H9 (cell line): ENCODE measurements around the gene AKNAD1. TPM values are rescaled to one million over a fixed set of nuclear protein-coding genes. Genes with fewer than 3 reads are reported as not detected.

Source experiments
- DNase-seq: peaks from one replicate; pipeline ENCODE4 v3.0.0-alpha.2; 2017
- H2AFZ ChIP-seq: one replicate; pipeline ENCODE4 v1.6.1; 2013; ENCODE audit warnings: mild to moderate bottlenecking, low read length, control low read depth, moderate library complexity
- H2AK5ac ChIP-seq: 2 replicates; pipeline ENCODE4 v1.6.1; 2013; ENCODE audit warnings: low read length, control low read depth, mixed read lengths; ENCODE audit not compliant: insufficient read length
- H2BK120ac ChIP-seq: one replicate; pipeline ENCODE4 v1.6.1; 2013; ENCODE audit warnings: low read depth, mild to moderate bottlenecking, low read length, control low read depth, inconsistent platforms; ENCODE audit not compliant: poor library complexity, severe bottlenecking
- H2BK12ac ChIP-seq: 2 replicates; pipeline ENCODE4 v1.6.1; 2013; ENCODE audit warnings: low read length, control low read depth, mixed read lengths, low read depth; ENCODE audit not compliant: insufficient read length
- H2BK15ac ChIP-seq: 2 replicates; pipeline ENCODE4 v1.6.1; 2013; ENCODE audit warnings: low read depth, low read length, control low read depth
- H2BK20ac ChIP-seq: one replicate; pipeline ENCODE4 v1.6.1; 2013; ENCODE audit warnings: low read depth, mild to moderate bottlenecking, low read length, control low read depth, inconsistent platforms; ENCODE audit not compliant: poor library complexity, severe bottlenecking
- H2BK5ac ChIP-seq: 2 replicates; pipeline ENCODE4 v1.6.1; 2013; ENCODE audit warnings: low read length, control low read depth, mixed read lengths; ENCODE audit not compliant: insufficient read length
- H3K14ac ChIP-seq: 2 replicates; pipeline ENCODE4 v1.6.1; 2013; ENCODE audit warnings: low read length, control low read depth; ENCODE audit not compliant: insufficient read depth
- H3K18ac ChIP-seq: 2 replicates; pipeline ENCODE4 v1.6.1; 2013; ENCODE audit warnings: low read depth, mild to moderate bottlenecking, mixed read lengths, low read length, control low read depth; ENCODE audit not compliant: insufficient read length
- H3K23ac ChIP-seq: 2 replicates; pipeline ENCODE4 v1.6.1; 2013; ENCODE audit warnings: low read length, control low read depth, mixed read lengths, low read depth; ENCODE audit not compliant: insufficient read length
- H3K23me2 ChIP-seq: 2 replicates; pipeline ENCODE4 v1.6.1; 2013; ENCODE audit warnings: low read depth, mild to moderate bottlenecking, mixed read lengths, low read length, control low read depth; ENCODE audit not compliant: insufficient read length, poor library complexity, severe bottlenecking
- H3K27ac ChIP-seq: 2 replicates; pipeline ENCODE4 v1.5.1; 2013; ENCODE audit warnings: low read length, control low read depth, mixed read lengths, low read depth; ENCODE audit not compliant: insufficient read length
- H3K27me3 ChIP-seq: 2 replicates; pipeline ENCODE4 v1.6.1; 2013; ENCODE audit warnings: low read length, control low read depth, inconsistent platforms; ENCODE audit not compliant: insufficient read depth
- H3K4ac ChIP-seq: 2 replicates; pipeline ENCODE4 v1.6.1; 2013; ENCODE audit warnings: low read depth, mild to moderate bottlenecking, control low read depth, inconsistent platforms, low read length, moderate library complexity
- H3K4me1 ChIP-seq: 2 replicates; pipeline ENCODE4 v1.6.1; 2013; ENCODE audit warnings: low read length, control low read depth, inconsistent platforms; ENCODE audit not compliant: insufficient read depth
- H3K4me2 ChIP-seq: 2 replicates; pipeline ENCODE4 v1.6.1; 2013; ENCODE audit warnings: low read length, control low read depth, mixed read lengths; ENCODE audit not compliant: insufficient read length, insufficient read depth
- H3K56ac ChIP-seq: 2 replicates; pipeline ENCODE4 v1.6.1; 2013; ENCODE audit warnings: low read depth, mild to moderate bottlenecking, mixed read lengths, low read length, control low read depth; ENCODE audit not compliant: insufficient read length
- H3K79me1 ChIP-seq: 2 replicates; pipeline ENCODE4 v1.6.1; 2013; ENCODE audit warnings: low read depth, mild to moderate bottlenecking, moderate library complexity, low read length, control low read depth, inconsistent platforms; ENCODE audit not compliant: insufficient read depth, poor library complexity, severe bottlenecking
- H3K79me2 ChIP-seq: 2 replicates; pipeline ENCODE4 v1.6.1; 2013; ENCODE audit warnings: low read length, control low read depth, inconsistent platforms; ENCODE audit not compliant: insufficient read depth
- H3K9ac ChIP-seq: 2 replicates; pipeline ENCODE4 v1.6.1; 2013; ENCODE audit warnings: low read length, control low read depth, mixed read lengths; ENCODE audit not compliant: insufficient read length; ENCODE audit errors: extremely low read depth
- H3K9me3 ChIP-seq: one replicate; pipeline ENCODE4 v1.6.1; 2013; ENCODE audit warnings: low read depth, low read length, inconsistent platforms; ENCODE audit not compliant: control insufficient read depth
- H3T11ph ChIP-seq: one replicate; pipeline ENCODE4 v1.6.1; 2013; ENCODE audit warnings: mild to moderate bottlenecking, low read length, control low read depth, inconsistent platforms
- H4K20me1 ChIP-seq: one replicate; pipeline ENCODE4 v1.6.1; 2013; ENCODE audit not compliant: control insufficient read depth, insufficient read length, insufficient read depth
- H4K5ac ChIP-seq: 2 replicates; pipeline ENCODE4 v1.6.1; 2013; ENCODE audit warnings: low read depth, mild to moderate bottlenecking, mixed read lengths, low read length, control low read depth; ENCODE audit not compliant: insufficient read length
- H4K8ac ChIP-seq: replicated peaks from 2 replicates; pipeline ENCODE4 v1.6.1; 2013; ENCODE audit warnings: low read length, control low read depth, mixed read lengths, low read depth; ENCODE audit not compliant: insufficient read length
- H4K91ac ChIP-seq: 2 replicates; pipeline ENCODE4 v1.6.1; 2013; ENCODE audit warnings: low read depth, mild to moderate bottlenecking, moderate library complexity, mixed read lengths, low read length, control low read depth; ENCODE audit not compliant: insufficient read length
- H3K27ac Mint-ChIP-seq, 3 experiments: 2 replicates in 2 of 3; 3 replicates in 1 of 3; pipeline ENCODE4 v1.8.0; 2020 to 2021; ENCODE audit warnings: mixed read lengths in 3 of 3, mild to moderate bottlenecking in 1 of 3, moderate library complexity in 1 of 3
- H3K27me3 Mint-ChIP-seq: 2 replicates; pipeline ENCODE4 v1.8.0; 2021; ENCODE audit warnings: low read depth, mild to moderate bottlenecking, moderate library complexity, mixed read lengths
- H3K36me3 Mint-ChIP-seq, 3 experiments: 2 replicates in 2 of 3; 3 replicates in 1 of 3; pipeline ENCODE4 v1.8.0; 2020 to 2021; ENCODE audit warnings: low read depth in 3 of 3, mixed read lengths in 3 of 3; ENCODE audit not compliant: insufficient read depth in 1 of 3
- H3K4me1 Mint-ChIP-seq, 2 experiments: 2 replicates each; pipeline ENCODE4 v1.8.0; 2020; ENCODE audit warnings: mixed read lengths in 2 of 2
- H3K4me3 Mint-ChIP-seq, 2 experiments: 2 replicates in 1 of 2; 3 replicates in 1 of 2; pipeline ENCODE4 v1.8.0; 2020 to 2021; ENCODE audit warnings: mild to moderate bottlenecking in 2 of 2, mixed read lengths in 2 of 2, moderate library complexity in 1 of 2
- H3K9me3 Mint-ChIP-seq, 2 experiments: 2 replicates in 1 of 2; 3 replicates in 1 of 2; pipeline ENCODE4 v1.8.0; 2020; ENCODE audit warnings: mild to moderate bottlenecking in 2 of 2, mixed read lengths in 2 of 2, moderate library complexity in 1 of 2
- total RNA-seq: library from RNA; stranded (reverse); gene quantifications from 2 replicates; pipeline ENCODE4 v1.2.1, GENCODE V29; 2021
- TF ChIP-seq, protein P1 (sequence below): fragments of 200-600 bp; sonication (generic); conservative IDR thresholded peaks from 3 replicates; pipeline ENCODE4 v1.8.0; 2021; ENCODE audit warnings: antibody characterized with exemption, mild to moderate bottlenecking

AKNAD1 gene
- total RNA-seq, 1 experiment from 2014 or later, result not detected

DNA sequence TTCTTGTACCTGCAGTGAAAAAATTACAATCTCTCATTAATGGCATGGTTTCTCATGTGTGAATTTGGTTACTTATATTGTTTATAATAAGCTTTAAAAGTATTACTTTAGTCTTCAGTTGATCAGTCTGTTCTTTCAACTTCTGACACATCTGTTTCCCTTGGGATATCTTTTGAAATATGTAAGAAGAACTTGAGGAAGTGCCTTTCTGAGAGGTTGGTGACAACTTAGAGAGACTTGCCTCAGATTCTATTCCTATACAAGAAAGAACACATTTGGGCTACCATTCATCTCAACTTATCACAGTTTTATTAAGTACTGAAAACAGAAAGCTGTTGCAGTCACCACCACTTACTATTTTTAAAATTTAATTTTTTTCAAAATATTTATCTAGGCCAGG is 8.1 kb downstream of the AKNAD1 start:
- Histone ChIP-seq H3K79me1 (no peaks in the 10 kb centered on the region), H3K56ac (no peak overlapping the region), H3K23me2 (no peaks in the 10 kb centered on the region), H3K4me2 (no peak overlapping the region), H4K91ac (no peak overlapping the region), H2BK120ac (no peak overlapping the region), H3K18ac (no peak overlapping the region), H3K79me2 (no peaks in the 10 kb centered on the region), H2AK5ac (no peak overlapping the region), H4K8ac (no peak overlapping the region), H3K23ac (no peak overlapping the region), H4K5ac (no peak overlapping the region), H4K20me1 (no peaks in the 10 kb centered on the region), H3K9me3 (no peaks in the 10 kb centered on the region), H2BK15ac (no peak overlapping the region), H2AFZ (no peak overlapping the region), H3K9ac (no peak overlapping the region), H3K27ac (no peak overlapping the region), H2BK12ac (no peak overlapping the region), H3K4me1 (no peaks in the 10 kb centered on the region), H2BK5ac (no peak overlapping the region), H3K14ac (no peak overlapping the region), H2BK20ac (no peak overlapping the region), H3T11ph (no peak overlapping the region), H3K27me3 (no peaks in the 10 kb centered on the region), H3K4ac (no peak overlapping the region)
- Mint-ChIP-seq H3K36me3 (no peaks in the 10 kb centered on the region; a peak in 1 of 7 replicates), H3K9me3 (no peaks in the 10 kb centered on the region), H3K27ac (no peak overlapping the region), H3K4me3 (no peak overlapping the region), H3K4me1 (peaks cover 0 to 2% of the 10 kb centered on the region in 2 experiments; a peak in 1 of 4 replicates), H3K27me3 (no peaks in the 10 kb centered on the region; the same call in 1 of the 2 replicates)
- TF ChIP-seq, protein P1, sequence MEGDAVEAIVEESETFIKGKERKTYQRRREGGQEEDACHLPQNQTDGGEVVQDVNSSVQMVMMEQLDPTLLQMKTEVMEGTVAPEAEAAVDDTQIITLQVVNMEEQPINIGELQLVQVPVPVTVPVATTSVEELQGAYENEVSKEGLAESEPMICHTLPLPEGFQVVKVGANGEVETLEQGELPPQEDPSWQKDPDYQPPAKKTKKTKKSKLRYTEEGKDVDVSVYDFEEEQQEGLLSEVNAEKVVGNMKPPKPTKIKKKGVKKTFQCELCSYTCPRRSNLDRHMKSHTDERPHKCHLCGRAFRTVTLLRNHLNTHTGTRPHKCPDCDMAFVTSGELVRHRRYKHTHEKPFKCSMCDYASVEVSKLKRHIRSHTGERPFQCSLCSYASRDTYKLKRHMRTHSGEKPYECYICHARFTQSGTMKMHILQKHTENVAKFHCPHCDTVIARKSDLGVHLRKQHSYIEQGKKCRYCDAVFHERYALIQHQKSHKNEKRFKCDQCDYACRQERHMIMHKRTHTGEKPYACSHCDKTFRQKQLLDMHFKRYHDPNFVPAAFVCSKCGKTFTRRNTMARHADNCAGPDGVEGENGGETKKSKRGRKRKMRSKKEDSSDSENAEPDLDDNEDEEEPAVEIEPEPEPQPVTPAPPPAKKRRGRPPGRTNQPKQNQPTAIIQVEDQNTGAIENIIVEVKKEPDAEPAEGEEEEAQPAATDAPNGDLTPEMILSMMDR, result no peak
- DNase-seq, result no peak
